ENCODE results near the gene MED12L.
A peak's percentile ranks its signal among the peaks of the same experiment; 100 is the strongest.

Gene MED12L

GRCh38 chr3:151265866-151266265, 180.4 kb downstream of the MED12L start:
- no peak overlapping the region for H3K4me3 ChIP-seq (ENCODE audit: low read length)
- no peak for DNase-seq (ENCODE audit: low read depth, low spot score)

GRCh38 chr3:151267066-151267465, 181.6 kb downstream of the MED12L start:
- no peak overlapping the region for H3K4me3 ChIP-seq (ENCODE audit: low read length)
- DNase-seq (ENCODE audit: low read depth, low spot score) = no peak

- DNase-seq (ENCODE audit: low read depth, low spot score) = peak; percentile 82
Observed at GRCh38 chr3:151268267-151269235, 183.1 kb downstream of the MED12L start.

GRCh38 chr3:151269631-151270030, 184.2 kb downstream of the MED12L start:
- H3K4me3 ChIP-seq (ENCODE audit: low read length) = no peak overlapping the region
- DNase-seq (ENCODE audit: low read depth, low spot score) = no peak

More at GRCh38 chr3:151268267-151269235, 183.1 kb downstream of the MED12L start:
- H3K4me3 ChIP-seq (ENCODE audit: low read length) = no peak overlapping the region

- no peak for DNase-seq (ENCODE audit: low read depth, low spot score)
- H3K4me3 ChIP-seq (ENCODE audit: low read length) = no peak overlapping the region
Observed at GRCh38 chr3:151275091-151275490, 189.6 kb downstream of the MED12L start.

GRCh38 chr3:151276038-151276686, 190.7 kb downstream of the MED12L start:
- no peak for DNase-seq (ENCODE audit: low read depth, low spot score)
- H3K4me3 ChIP-seq (ENCODE audit: low read length) = no peak overlapping the region

- DNase-seq (ENCODE audit: low read depth, low spot score) = no peak
- no peak overlapping the region for H3K4me3 ChIP-seq (ENCODE audit: low read length)
Observed at GRCh38 chr3:151276687-151277042, 191.2 kb downstream of the MED12L start.

GRCh38 chr3:151278230-151278629, 192.8 kb downstream of the MED12L start, which contains the start of gene P2RY14:
P2RY14 (minus strand) TSS chr3:151278542; CDS start chr3:151214316, 64,226 bp downstream.
- peak; percentile 51 for DNase-seq (ENCODE audit: low read depth, low spot score)
- H3K4me3 ChIP-seq (ENCODE audit: low read length) = no peak within 1 kb of the TSS

- H3K4me3 ChIP-seq (ENCODE audit: low read length) = no peak overlapping the region
- no peak for DNase-seq (ENCODE audit: low read depth, low spot score)
Observed at GRCh38 chr3:151281671-151282324, 196.3 kb downstream of the MED12L start.

GRCh38 chr3:151282921-151283320, 197.5 kb downstream of the MED12L start:
- no peak overlapping the region for H3K4me3 ChIP-seq (ENCODE audit: low read length)
- peak; percentile 69 for DNase-seq (ENCODE audit: low read depth, low spot score)

GRCh38 chr3:151283387-151283786, 197.9 kb downstream of the MED12L start:
- no peak for DNase-seq (ENCODE audit: low read depth, low spot score)
- no peak overlapping the region for H3K4me3 ChIP-seq (ENCODE audit: low read length)

- DNase-seq (ENCODE audit: low read depth, low spot score) = peak; percentile 63
- H3K4me3 ChIP-seq (ENCODE audit: low read length) = no peak overlapping the region
Observed at GRCh38 chr3:151283907-151284461, 198.5 kb downstream of the MED12L start.

- H3K4me3 ChIP-seq (ENCODE audit: low read length) = no peak overlapping the region
- no peak for DNase-seq (ENCODE audit: low read depth, low spot score)
Observed at GRCh38 chr3:151285940-151286339, 200.5 kb downstream of the MED12L start.

- DNase-seq (ENCODE audit: low read depth, low spot score) = no peak
- no peak overlapping the region for H3K4me3 ChIP-seq (ENCODE audit: low read length)
Observed at GRCh38 chr3:151289445-151289844, 204.0 kb downstream of the MED12L start.

GRCh38 chr3:151290673-151291072, 205.2 kb downstream of the MED12L start:
- H3K4me3 ChIP-seq (ENCODE audit: low read length) = no peak overlapping the region
- DNase-seq (ENCODE audit: low read depth, low spot score) = no peak

- DNase-seq (ENCODE audit: low read depth, low spot score) = no peak
- H3K4me3 ChIP-seq (ENCODE audit: low read length) = no peak overlapping the region
Observed at GRCh38 chr3:151293127-151293526, 207.7 kb downstream of the MED12L start.

- DNase-seq (ENCODE audit: low read depth, low spot score) = no peak
- H3K4me3 ChIP-seq (ENCODE audit: low read length) = no peak overlapping the region
Observed at GRCh38 chr3:151296226-151296625, 210.8 kb downstream of the MED12L start.

GRCh38 chr3:151297429-151297828, 212.0 kb downstream of the MED12L start:
- no peak for DNase-seq (ENCODE audit: low read depth, low spot score)
- no peak overlapping the region for H3K4me3 ChIP-seq (ENCODE audit: low read length)

GRCh38 chr3:151299006-151299405, 213.5 kb downstream of the MED12L start:
- no peak overlapping the region for H3K4me3 ChIP-seq (ENCODE audit: low read length)
- DNase-seq (ENCODE audit: low read depth, low spot score) = no peak

All from Jurkat, Clone E6-1 (cell line).